PC-9 (cell line): Measurements from ENCODE around the gene TPM2. TPM values are rescaled to one million over a fixed set of nuclear protein-coding genes. Genes with fewer than 3 reads are reported as not detected.

Experiments
- BruUV-seq: library from RNA; stranded (reverse); fragments of 400-500 nt; replicated peaks from 2 replicates; lab custom pipeline; 2021; lab: Mats Ljungman, UMichigan
- CTCF ChIA-PET: fragments of 300-600 bp; sonication (Branson Sonifier 250); formaldehyde crosslinking; loops from one replicate; lab custom pipeline; 2022; ENCODE audit warnings: antibody characterized with exemption; lab: Charles Lee
- POLR2A ChIA-PET: fragments of 300-600 bp; sonication (Branson Sonifier 250); formaldehyde crosslinking; loops from one replicate; lab custom pipeline; 2022; ENCODE audit warnings: antibody characterized with exemption; ENCODE audit not compliant: unreplicated experiment; lab: Charles Lee
- DNase-seq, 2 experiments: peaks; one replicate each; pipeline versions ENCODE4 v3.0.0 to v3.0.0-alpha.2; 2015 to 2022; ENCODE audit warnings: mixed read lengths in 1 of 2
- H2AFZ ChIP-seq: fragments of 200-600 bp; sonication (generic); 2 replicates; pipeline ENCODE4 v1.8.1; 2017; ENCODE audit warnings: antibody characterized with exemption
- H3F3A ChIP-seq: fragments of 200-600 bp; sonication (generic); 2 replicates; pipeline ENCODE4 v1.8.1; 2017; ENCODE audit warnings: antibody characterized with exemption, mild to moderate bottlenecking, low read depth; ENCODE audit not compliant: insufficient read depth
- H3K27ac ChIP-seq: fragments of 200-600 bp; sonication (generic); 2 replicates; pipeline ENCODE4 v1.6.1; 2016; ENCODE audit warnings: mixed run types
- H3K27me3 ChIP-seq: fragments of 200-600 bp; sonication (generic); 2 replicates; pipeline ENCODE4 v1.6.1; 2016; ENCODE audit warnings: low read depth, mixed run types; ENCODE audit not compliant: insufficient read depth
- H3K36me3 ChIP-seq: fragments of 200-600 bp; sonication (generic); 2 replicates; pipeline ENCODE4 v1.6.1; 2016; ENCODE audit warnings: low read depth, mixed run types
- H3K4me1 ChIP-seq: fragments of 200-600 bp; sonication (generic); replicated peaks from 2 replicates; pipeline ENCODE4 v1.6.1; 2016; ENCODE audit warnings: mixed run types; ENCODE audit not compliant: insufficient read depth
- H3K4me2 ChIP-seq: fragments of 200-600 bp; sonication (generic); 2 replicates; pipeline ENCODE4 v1.6.1; 2017; ENCODE audit warnings: mixed run types
- H3K4me3 ChIP-seq: fragments of 200-600 bp; sonication (generic); 2 replicates; pipeline ENCODE4 v1.6.1; 2016; ENCODE audit warnings: mixed run types
- H3K79me2 ChIP-seq: fragments of 200-600 bp; sonication (generic); 2 replicates; pipeline ENCODE4 v1.6.1; 2017; ENCODE audit warnings: low read depth, mixed run types
- H3K9me2 ChIP-seq: fragments of 200-600 bp; sonication (generic); 2 replicates; pipeline ENCODE4 v1.8.1; 2017; ENCODE audit warnings: mild to moderate bottlenecking; ENCODE audit not compliant: insufficient read depth
- H3K9me3 ChIP-seq: fragments of 200-600 bp; sonication (generic); 2 replicates; pipeline ENCODE4 v1.8.1; 2016; ENCODE audit warnings: low read depth; ENCODE audit not compliant: insufficient read depth
- H4K20me1 ChIP-seq: fragments of 200-600 bp; sonication (generic); 2 replicates; pipeline ENCODE4 v1.8.1; 2017; ENCODE audit not compliant: insufficient read depth
- EZH2 ChIP-seq: fragments of 200-600 bp; sonication (generic); IDR thresholded peaks from 2 replicates; pipeline ENCODE4 v1.8.0; 2017; ENCODE audit warnings: antibody characterized with exemption, low read depth
- intact Hi-C: fragments of 100-400 bp; cut with micrococcal nuclease; formaldehyde crosslinking; loops from one replicate; pipeline ENCODE4 v1.10.0; 2022; ENCODE audit not compliant: unreplicated experiment
- total RNA-seq: library from RNA; stranded (reverse); gene quantifications from 2 replicates; pipeline ENCODE4 v1.2.3, GENCODE V29; 2021
- TF ChIP-seq, protein P1 (sequence below): fragments of 200-600 bp; sonication (generic); conservative IDR thresholded peaks from 2 replicates; pipeline ENCODE4 v1.6.1; 2017; ENCODE audit warnings: mixed run types, antibody characterized with exemption, mild to moderate bottlenecking, moderate library complexity

TPM2 gene
- total RNA-seq, 1 experiment from 2014 or later = 30.5 TPM

DNA sequence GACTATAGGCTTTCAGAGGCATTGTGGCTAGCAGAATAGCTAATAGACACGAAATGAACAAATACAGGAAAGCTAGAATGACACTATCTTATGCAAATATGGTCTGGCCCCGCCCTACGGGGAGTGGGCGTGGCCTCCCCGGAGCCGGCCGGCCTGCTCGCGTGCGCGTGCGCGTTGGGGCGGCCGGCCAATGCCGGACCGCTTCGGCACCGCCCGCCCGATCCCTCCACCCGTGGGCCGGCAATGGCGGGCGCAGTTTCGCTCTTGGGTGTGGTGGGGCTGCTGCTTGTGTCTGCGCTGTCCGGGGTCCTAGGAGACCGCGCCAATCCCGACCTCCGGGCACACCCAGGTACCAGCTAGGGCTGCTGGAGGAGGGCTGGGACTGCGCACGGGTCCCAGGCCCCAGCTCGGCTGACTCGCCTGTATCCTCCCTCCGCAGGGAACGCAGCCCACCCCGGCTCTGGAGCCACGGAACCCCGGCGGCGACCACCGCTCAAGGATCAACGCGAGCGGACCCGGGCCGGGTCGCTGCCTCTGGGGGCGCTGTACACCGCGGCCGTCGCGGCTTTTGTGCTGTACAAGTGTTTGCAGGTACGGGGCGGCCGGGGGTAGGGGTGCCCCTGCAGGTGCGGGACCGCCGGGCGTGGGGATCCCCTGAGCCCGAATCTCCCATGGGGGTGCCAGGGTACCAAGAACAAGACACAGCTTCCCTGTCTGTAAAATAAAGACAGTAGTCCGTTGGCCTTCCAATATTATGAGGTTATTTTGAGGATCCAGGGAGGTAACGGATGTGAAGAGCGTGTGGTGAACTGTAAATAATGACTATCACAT, 31.4 kb downstream of the TPM2 start, which contains the start of gene CCDC107:
Gene CCDC107 (plus strand): TSS at position 156 of the 831 bp plus-strand sequence. CDS start 88 bp downstream, at position 244.
- peak within 1 kb of the TSS; percentile 94 for H3K27ac ChIP-seq
- no peaks in the 10 kb centered on the region for H4K20me1 ChIP-seq
- H3K4me1 ChIP-seq = peaks cover 19% of the 10 kb centered on the region
- no peaks in the 10 kb centered on the region for H3K9me3 ChIP-seq
- no peaks in the 10 kb centered on the region for H3K36me3 ChIP-seq
- BruUV-seq = TSS peak; percentile 57
- no peak for TF ChIP-seq EZH2
- TF ChIP-seq, protein P1, sequence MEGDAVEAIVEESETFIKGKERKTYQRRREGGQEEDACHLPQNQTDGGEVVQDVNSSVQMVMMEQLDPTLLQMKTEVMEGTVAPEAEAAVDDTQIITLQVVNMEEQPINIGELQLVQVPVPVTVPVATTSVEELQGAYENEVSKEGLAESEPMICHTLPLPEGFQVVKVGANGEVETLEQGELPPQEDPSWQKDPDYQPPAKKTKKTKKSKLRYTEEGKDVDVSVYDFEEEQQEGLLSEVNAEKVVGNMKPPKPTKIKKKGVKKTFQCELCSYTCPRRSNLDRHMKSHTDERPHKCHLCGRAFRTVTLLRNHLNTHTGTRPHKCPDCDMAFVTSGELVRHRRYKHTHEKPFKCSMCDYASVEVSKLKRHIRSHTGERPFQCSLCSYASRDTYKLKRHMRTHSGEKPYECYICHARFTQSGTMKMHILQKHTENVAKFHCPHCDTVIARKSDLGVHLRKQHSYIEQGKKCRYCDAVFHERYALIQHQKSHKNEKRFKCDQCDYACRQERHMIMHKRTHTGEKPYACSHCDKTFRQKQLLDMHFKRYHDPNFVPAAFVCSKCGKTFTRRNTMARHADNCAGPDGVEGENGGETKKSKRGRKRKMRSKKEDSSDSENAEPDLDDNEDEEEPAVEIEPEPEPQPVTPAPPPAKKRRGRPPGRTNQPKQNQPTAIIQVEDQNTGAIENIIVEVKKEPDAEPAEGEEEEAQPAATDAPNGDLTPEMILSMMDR = peak; percentile 56; the same call in 1 of the 2 replicates
- CTCF ChIA-PET = interaction anchor here (0.6 kb wide), 1 partner anchor 954 kb away, joined by 6 read pairs; no protein-coding TSS in a partner anchor
- no peaks in the 10 kb centered on the region for H3K79me2 ChIP-seq
- peak within 1 kb of the TSS; percentile 80 for H3K4me2 ChIP-seq
- peak within 1 kb of the TSS; percentile 78 for H2AFZ ChIP-seq
- POLR2A ChIA-PET = interaction anchor here (0.5 to 1.9 kb wide), 4 partner anchors 74 to 1010 kb away, joined by 3 to 28 read pairs (median 8); partner anchors contain the start of genes CREB3, TLN1 and VCP
- H3K27me3 ChIP-seq = no peaks in the 10 kb centered on the region
- DNase-seq = peak; percentile 50 to 72
- H3K9me2 ChIP-seq = no peaks in the 10 kb centered on the region
- intact Hi-C loops = loop anchor here (1.0 to 5.0 kb wide), 4 partner anchors 39 to 249 kb away; partner anchors contain the start of genes CREB3, HRCT1, SPAAR and TESK1
- peak within 1 kb of the TSS; percentile 72 for H3K4me3 ChIP-seq
- peaks cover 22% of the 10 kb centered on the region; the same call in 1 of the 2 replicates for H3F3A ChIP-seq

- no peak for TF ChIP-seq EZH2
- TF ChIP-seq, protein P1 = no peak; the same call in 1 of the 2 replicates
- DNase-seq = peak; percentile 91
- H3K36me3 ChIP-seq = no peaks in the 10 kb centered on the region
- H2AFZ ChIP-seq = peak within 1 kb of the TSS; percentile 78
- H3K4me3 ChIP-seq = peak within 1 kb of the TSS; percentile 72
- peak within 1 kb of the TSS; percentile 94 for H3K27ac ChIP-seq
- H3K9me2 ChIP-seq = no peaks in the 10 kb centered on the region
- H3K9me3 ChIP-seq = no peaks in the 10 kb centered on the region
- peak within 1 kb of the TSS; percentile 80 for H3K4me2 ChIP-seq
- BruUV-seq = no TSS peak
- H3K79me2 ChIP-seq = no peaks in the 10 kb centered on the region
- H3K27me3 ChIP-seq = no peaks in the 10 kb centered on the region
- intact Hi-C loops = loop anchor here (1.0 to 5.0 kb wide), 4 partner anchors 40 to 250 kb away; partner anchors contain the start of genes CREB3, HRCT1, SPAAR and TESK1
- ChIA-PET POLR2A (interaction anchor here (0.5 to 1.9 kb wide), 4 partner anchors 10 to 1010 kb away, joined by 3 to 28 read pairs (median 6); partner anchors contain the start of genes CREB3 and TLN1), CTCF (interaction anchor here (0.5 to 0.6 kb wide), 3 partner anchors 32 to 953 kb away, joined by 4 to 6 read pairs (median 6); partner anchors contain the start of gene TPM2)
- H3K4me1 ChIP-seq = peaks cover 26% of the 10 kb centered on the region
- H3F3A ChIP-seq = peaks cover 28% of the 10 kb centered on the region; the same call in 1 of the 2 replicates
- no peaks in the 10 kb centered on the region for H4K20me1 ChIP-seq
Measured at GRCh38 chr9:35657546-35658136, 32.1 kb downstream of the TPM2 start, which contains the start of gene RMRP. Gene RMRP (minus strand): TSS chr9:35658019.
